ENCODE measurements around the gene ARL10. TPM values are rescaled to one million over a fixed set of nuclear protein-coding genes. Genes with fewer than 3 reads are reported as not detected.
A peak's percentile ranks its signal among the peaks of the same experiment; 100 is the strongest.

ARL10 gene
- total RNA-seq, 1 donor from 2014 or later: 14.3 TPM

- FAIRE-seq: no peak
- peaks cover 54% of the 10 kb centered on the region for H4K20me1 ChIP-seq (ENCODE audit: insufficient read depth, low read length)
- no peak for TF ChIP-seq CTCF (IDR thresholded peaks at IDR 0.05; ENCODE audit: insufficient read depth, low read depth, low read length)
- no peak for TF ChIP-seq EZH2 (IDR thresholded peaks at IDR 0.05; ENCODE audit: insufficient read depth, low read length)
- H3K4me3 Mint-ChIP-seq (ENCODE audit: unreplicated experiment): peak overlapping the region; percentile 86
- H3K27ac ChIP-seq (ENCODE audit: low read depth, low read length): no peak overlapping the region
- H3K4me2 ChIP-seq (ENCODE audit: low read length): no peak overlapping the region
- peaks cover 2% of the 10 kb centered on the region for H3K27me3 ChIP-seq (ENCODE audit: insufficient read depth, low read length)
- no peaks in the 10 kb centered on the region for H3K27me3 Mint-ChIP-seq (ENCODE audit: low read depth, unreplicated experiment)
- H3K79me2 ChIP-seq (ENCODE audit: insufficient read depth, low read length): peaks cover 28% of the 10 kb centered on the region
- peaks cover 6% of the 10 kb centered on the region for H3K36me3 Mint-ChIP-seq (ENCODE audit: low read depth, unreplicated experiment)
- H2AFZ ChIP-seq (ENCODE audit: low read depth, low read length): no peak overlapping the region
- no peaks in the 10 kb centered on the region for H3K36me3 ChIP-seq (ENCODE audit: insufficient read depth, low read length)
- H3K9ac ChIP-seq (ENCODE audit: low read length): no peak overlapping the region
- no peak overlapping the region for H3K4me3 ChIP-seq (ENCODE audit: insufficient read depth, low read depth, low read length)
- H3K4me1 ChIP-seq (ENCODE audit: insufficient read depth, low read length): peaks cover 11% of the 10 kb centered on the region
- peaks cover 29% of the 10 kb centered on the region for H3K4me1 Mint-ChIP-seq (ENCODE audit: low read depth, unreplicated experiment)
- no peaks in the 10 kb centered on the region for H3K9me3 ChIP-seq (ENCODE audit: insufficient read depth, low read depth, low read length)
- DNase-seq (ENCODE audit: low read depth): no peak
- no peaks in the 10 kb centered on the region for H3K9me3 Mint-ChIP-seq (ENCODE audit: unreplicated experiment)
- no peak overlapping the region for H3K27ac Mint-ChIP-seq (ENCODE audit: unreplicated experiment)
Observed at GRCh38 chr5:176414704-176415103, 49.4 kb downstream of the ARL10 start.

- Histone ChIP-seq H3K36me3 (ENCODE audit: insufficient read depth, low read length) (no peaks in the 10 kb centered on the region), H3K27ac (ENCODE audit: low read depth, low read length) (peak overlapping the region; percentile 72), H3K4me2 (ENCODE audit: low read length) (peak overlapping the region; percentile 93), H4K20me1 (ENCODE audit: insufficient read depth, low read length) (peaks cover 48% of the 10 kb centered on the region), H3K9me3 (ENCODE audit: insufficient read depth, low read depth, low read length) (no peaks in the 10 kb centered on the region), H3K27me3 (ENCODE audit: insufficient read depth, low read length) (peaks cover 2% of the 10 kb centered on the region), H3K4me1 (ENCODE audit: insufficient read depth, low read length) (peaks cover 11% of the 10 kb centered on the region), H3K79me2 (ENCODE audit: insufficient read depth, low read length) (peaks cover 28% of the 10 kb centered on the region), H3K9ac (ENCODE audit: low read length) (peak overlapping the region; percentile 90), H2AFZ (ENCODE audit: low read depth, low read length) (peak overlapping the region; percentile 96), H3K4me3 (ENCODE audit: insufficient read depth, low read depth, low read length) (peak overlapping the region; percentile 75)
- peak overlapping the region; percentile 41 for H3K27ac Mint-ChIP-seq (ENCODE audit: unreplicated experiment)
- DNase-seq (ENCODE audit: low read depth): no peak
- FAIRE-seq: no peak
- peaks cover 2% of the 10 kb centered on the region for H3K27me3 Mint-ChIP-seq (ENCODE audit: low read depth, unreplicated experiment)
- peak overlapping the region; percentile 86 for H3K4me3 Mint-ChIP-seq (ENCODE audit: unreplicated experiment)
- peaks cover 29% of the 10 kb centered on the region for H3K4me1 Mint-ChIP-seq (ENCODE audit: low read depth, unreplicated experiment)
- H3K36me3 Mint-ChIP-seq (ENCODE audit: low read depth, unreplicated experiment): peaks cover 2% of the 10 kb centered on the region
- TF ChIP-seq EZH2 (IDR thresholded peaks at IDR 0.05; ENCODE audit: insufficient read depth, low read length) (no peak), CTCF (IDR thresholded peaks at IDR 0.05; ENCODE audit: insufficient read depth, low read depth, low read length) (no peak)
- H3K9me3 Mint-ChIP-seq (ENCODE audit: unreplicated experiment): peaks cover 3% of the 10 kb centered on the region
Observed at GRCh38 chr5:176415240-176415951, 50.1 kb downstream of the ARL10 start.

Data from astrocyte (in vitro differentiated cells and primary cell).